CD14-positive monocyte (primary cell): ENCODE results near the gene GSTO2. TPM values are rescaled to one million over a fixed set of nuclear protein-coding genes. Genes with fewer than 3 reads are reported as not detected.
A peak's percentile ranks its signal among the peaks of the same experiment; 100 is the strongest.

ENCODE experiments used
- DNase-seq, 3 donors: peaks; one replicate each; pipeline ENCODE4 v3.0.0-alpha.2; 2011 to 2022
- H2AFZ ChIP-seq: 2 replicates; pipeline ENCODE4 v1.6.0; 2012; ENCODE audit warnings: mild to moderate bottlenecking, low read depth, low read length, inconsistent platforms; ENCODE audit not compliant: insufficient read depth, poor library complexity, severe bottlenecking
- H3K27ac ChIP-seq, 2 donors: 1 replicate in 1 of 2; 2 replicates in 1 of 2; pipeline ENCODE4 v1.5.1; 2012 to 2013; ENCODE audit warnings: low read length in 2 of 2, control low read depth in 1 of 2, inconsistent platforms in 1 of 2, low read depth in 1 of 2, mild to moderate bottlenecking in 1 of 2
- H3K27me3 ChIP-seq, 2 donors: one replicate each; pipeline versions ENCODE4 v1.6.0 to v1.6.1; 2011 to 2013; ENCODE audit warnings: low read length in 2 of 2; ENCODE audit not compliant: control insufficient read depth in 2 of 2, insufficient read depth in 2 of 2
- H3K36me3 ChIP-seq, 2 donors: replicated peaks in 1 of 2; 1 replicate in 1 of 2; 2 replicates in 1 of 2; pipeline versions ENCODE4 v1.5.1 to v1.6.1; 2012 to 2013; ENCODE audit warnings: low read length in 2 of 2, control low read depth in 1 of 2, inconsistent platforms in 1 of 2, mild to moderate bottlenecking in 1 of 2; ENCODE audit not compliant: insufficient read depth in 2 of 2, control insufficient read depth in 1 of 2
- H3K4me1 ChIP-seq, 2 donors: 1 replicate in 1 of 2; 2 replicates in 1 of 2; pipeline versions ENCODE4 v1.5.1 to v1.6.1; 2012 to 2013; ENCODE audit warnings: low read length in 2 of 2, control low read depth in 1 of 2, inconsistent platforms in 1 of 2, mild to moderate bottlenecking in 1 of 2, moderate library complexity in 1 of 2; ENCODE audit not compliant: insufficient read depth in 2 of 2, control insufficient read depth in 1 of 2
- H3K4me2 ChIP-seq: replicated peaks from 2 replicates; pipeline ENCODE3; 2012; ENCODE audit warnings: low read length, moderate library complexity, mild to moderate bottlenecking; ENCODE audit not compliant: poor library complexity, severe bottlenecking; ENCODE audit errors: extremely low read depth
- H3K4me3 ChIP-seq, 3 experiments: fragments of 200-600 bp in 1 of 3; sonication (generic) in 1 of 3; replicated peaks in 1 of 3; 1 replicate in 2 of 3; 2 replicates in 1 of 3; pipeline ENCODE4 v1.5.1; 2011 to 2013; ENCODE audit warnings: low read length in 3 of 3, mild to moderate bottlenecking in 3 of 3, control low read depth in 2 of 3, low read depth in 2 of 3, inconsistent platforms in 1 of 3, moderate library complexity in 1 of 3
- H3K79me2 ChIP-seq: 2 replicates; pipeline ENCODE4 v1.6.0; 2012; ENCODE audit warnings: mild to moderate bottlenecking, control low read depth, inconsistent platforms, low read length, moderate library complexity; ENCODE audit not compliant: insufficient read depth
- H3K9ac ChIP-seq: 2 replicates; pipeline ENCODE4 v1.6.0; 2017; ENCODE audit warnings: low read length, mild to moderate bottlenecking; ENCODE audit not compliant: insufficient read depth, poor library complexity, severe bottlenecking
- H3K9me3 ChIP-seq, 2 donors: replicated peaks in 1 of 2; 1 replicate in 1 of 2; 2 replicates in 1 of 2; pipeline versions ENCODE4 v1.5.1 to v1.6.1; 2012 to 2013; ENCODE audit warnings: low read length in 2 of 2, control low read depth in 1 of 2; ENCODE audit not compliant: control insufficient read depth in 1 of 2, insufficient read depth in 1 of 2
- H4K20me1 ChIP-seq: 2 replicates; pipeline ENCODE4 v1.6.0; 2012; ENCODE audit warnings: mild to moderate bottlenecking, low read length, control low read depth, moderate library complexity; ENCODE audit not compliant: insufficient read depth
- H3K27ac Mint-ChIP-seq, 7 donors: one replicate each; pipeline ENCODE4 v1.8.0; 2020; ENCODE audit warnings: mild to moderate bottlenecking in 7 of 7, mixed read lengths in 7 of 7, moderate library complexity in 6 of 7, inconsistent platforms in 2 of 7
- H3K27me3 Mint-ChIP-seq, 3 donors: one replicate each; pipeline ENCODE4 v1.8.0; 2021 to 2022; ENCODE audit warnings: low read depth in 3 of 3, mild to moderate bottlenecking in 3 of 3, mixed read lengths in 3 of 3, moderate library complexity in 3 of 3, inconsistent platforms in 1 of 3
- H3K36me3 Mint-ChIP-seq, 2 donors: one replicate each; pipeline ENCODE4 v1.8.0; 2020; ENCODE audit warnings: mixed read lengths in 2 of 2, inconsistent platforms in 1 of 2, mild to moderate bottlenecking in 1 of 2
- H3K4me1 Mint-ChIP-seq: one replicate; pipeline ENCODE4 v1.8.0; 2020; ENCODE audit warnings: mild to moderate bottlenecking, mixed read lengths
- H3K4me3 Mint-ChIP-seq, 2 donors: one replicate each; pipeline ENCODE4 v1.8.0; 2020; ENCODE audit warnings: mild to moderate bottlenecking in 2 of 2, mixed read lengths in 2 of 2, moderate library complexity in 1 of 2
- H3K9me3 Mint-ChIP-seq, 7 donors: one replicate each; pipeline ENCODE4 v1.8.0; 2020 to 2022; ENCODE audit warnings: mixed read lengths in 7 of 7, mild to moderate bottlenecking in 6 of 7, moderate library complexity in 6 of 7, inconsistent platforms in 2 of 7
- CTCF ChIP-seq: fragments of 200-600 bp; IDR thresholded peaks from one replicate; pipeline ENCODE4 v1.8.0; 2022; ENCODE audit warnings: antibody characterized with exemption, mild to moderate bottlenecking
- WGBS: methylation state at CpG from one replicate; pipeline ENCODE4 v1.1.5; 2013; ENCODE audit warnings: missing lambda C conversion rate; ENCODE audit not compliant: insufficient coverage; 5-methylcytosine and 5-hydroxymethylcytosine counted together
- intact Hi-C, 2 donors: fragments of 100-400 bp; cut with micrococcal nuclease; formaldehyde crosslinking; loops; one replicate each; pipeline versions ENCODE4 v1.15.0 to v1.15.1; 2023
- polyA plus RNA-seq, 3 donors: library from polyadenylated mRNA; depleted of rRNA in 1 of 3; unstranded in 2 of 3; stranded (reverse) in 1 of 3; fragments of 300-500 nt in 2 of 3; fragments of >200 nt in 1 of 3; fragmentation: Illumina TruSeq in 2 of 3; gene quantifications; 1 replicate in 2 of 3; 2 replicates in 1 of 3; pipeline ENCODE4 v1.2.3, GENCODE V29; 2012 to 2021

GSTO2 gene
- polyA plus RNA-seq, 3 donors: 0.16 to 0.26 TPM; not detected in 1

DNA sequence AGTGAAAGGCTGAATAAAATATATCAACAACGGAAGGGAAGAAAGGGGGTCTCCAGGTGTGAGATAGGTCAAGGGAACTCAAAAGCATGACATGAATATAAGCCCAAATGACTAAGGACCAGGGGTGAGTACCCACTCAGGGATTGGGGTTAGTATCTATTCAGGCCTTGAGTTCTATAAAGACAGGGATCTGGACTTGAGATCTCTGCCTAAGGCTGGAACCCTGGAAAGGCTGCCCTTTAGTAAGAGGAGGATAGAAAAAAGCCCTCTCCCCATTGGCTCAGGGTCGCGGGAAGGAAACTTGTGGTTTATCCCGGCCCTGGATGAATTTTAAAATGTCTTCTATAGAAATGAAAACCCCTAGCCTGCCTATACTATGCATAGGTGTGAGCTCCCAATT lies 71.7 kb downstream of the GSTO2 start:
- Mint-ChIP-seq H3K4me1 (peaks cover 33% of the 10 kb centered on the region), H3K27ac (peak overlapping the region in 1 of 7 donors; percentile 23), H3K27me3 (peaks cover 2 to 9% (median 4%) of the 10 kb centered on the region in 3 donors), H3K36me3 (peaks cover 0 to 5% of the 10 kb centered on the region in 2 donors), H3K9me3 (peaks cover 0 to 1% (median 0%) of the 10 kb centered on the region in 7 donors), H3K4me3 (no peak overlapping the region)
- H3K4me3 ChIP-seq: no peak overlapping the region
- no peak for TF ChIP-seq CTCF
- no peak overlapping the region for H3K4me2 ChIP-seq
- no peaks in the 10 kb centered on the region for H3K27me3 ChIP-seq
- H3K36me3 ChIP-seq: no peaks in the 10 kb centered on the region
- H2AFZ ChIP-seq: no peak overlapping the region
- no peak overlapping the region for H3K27ac ChIP-seq
- no peak overlapping the region for H3K9ac ChIP-seq
- no peaks in the 10 kb centered on the region for H3K9me3 ChIP-seq
- peaks cover 26% of the 10 kb centered on the region for H4K20me1 ChIP-seq
- H3K79me2 ChIP-seq: peaks cover 42% of the 10 kb centered on the region
- peaks cover 27 to 33% of the 10 kb centered on the region in 2 donors for H3K4me1 ChIP-seq
- 80% methylated on average over 1 of the region's 4 CpGs for whole genome bisulfite sequencing
- intact Hi-C loops: no loop called here
- DNase-seq: no peak

DNA sequence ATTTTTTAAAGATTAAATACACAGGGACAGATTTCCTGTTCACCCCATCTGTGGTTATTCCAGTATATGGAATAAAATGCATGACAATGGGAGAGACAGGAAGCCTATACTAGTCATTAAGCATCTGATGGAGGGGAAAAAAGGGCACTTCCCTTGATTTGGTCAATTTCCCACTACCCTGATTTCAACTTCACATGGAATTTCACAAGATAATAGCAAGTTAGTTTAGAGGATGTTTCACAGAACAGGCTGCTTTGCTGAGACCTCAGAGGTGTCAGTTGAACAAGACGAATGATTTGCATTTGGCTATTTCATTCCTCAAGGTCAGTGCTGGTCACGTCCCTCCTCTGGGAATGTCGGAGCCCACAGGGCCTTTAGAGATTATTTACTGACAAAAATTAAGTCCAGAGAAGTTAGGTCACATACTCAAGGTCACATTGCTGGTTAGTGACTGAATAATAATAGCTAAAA lies 74.0 kb downstream of the GSTO2 start:
- H3K4me3 ChIP-seq: no peak overlapping the region
- 88% methylated on average over 3 of the region's 3 CpGs for WGBS
- no peaks in the 10 kb centered on the region for H3K36me3 ChIP-seq
- no peak for DNase-seq
- no peak overlapping the region for H3K4me2 ChIP-seq
- H4K20me1 ChIP-seq: peaks cover 3% of the 10 kb centered on the region
- H2AFZ ChIP-seq: no peak overlapping the region
- no peak for TF ChIP-seq CTCF
- Mint-ChIP-seq H3K36me3 (no peaks in the 10 kb centered on the region), H3K27ac (no peak overlapping the region), H3K4me3 (no peak overlapping the region), H3K9me3 (peaks cover 0 to 3% (median 0%) of the 10 kb centered on the region in 7 donors), H3K27me3 (peaks cover 0 to 11% (median 4%) of the 10 kb centered on the region in 3 donors), H3K4me1 (peaks cover 31% of the 10 kb centered on the region)
- H3K79me2 ChIP-seq: peaks cover 18% of the 10 kb centered on the region
- no peak overlapping the region for H3K27ac ChIP-seq
- no peaks in the 10 kb centered on the region for H3K9me3 ChIP-seq
- H3K4me1 ChIP-seq: peaks cover 26 to 36% of the 10 kb centered on the region in 2 donors
- intact Hi-C loops: no loop called here
- H3K27me3 ChIP-seq: no peaks in the 10 kb centered on the region
- no peak overlapping the region for H3K9ac ChIP-seq
